Progenitor cell of endocrine pancreas (in vitro differentiated cells): ENCODE results near the gene BACE2. TPM values are rescaled to one million over a fixed set of nuclear protein-coding genes. Genes with fewer than 3 reads are reported as not detected.

Source experiments
- DNase-seq: peaks from one replicate; pipeline ENCODE4 v3.0.0; 2021; ENCODE audit warnings: low spot score; ENCODE audit not compliant: unreplicated experiment
- H3K27ac Mint-ChIP-seq: 2 replicates; pipeline ENCODE4 v1.8.0; 2021; ENCODE audit warnings: mild to moderate bottlenecking, moderate library complexity, mixed read lengths
- H3K27me3 Mint-ChIP-seq: 2 replicates; pipeline ENCODE4 v1.8.0; 2021; ENCODE audit warnings: mixed read lengths
- H3K36me3 Mint-ChIP-seq: 2 replicates; pipeline ENCODE4 v1.8.0; 2022; ENCODE audit warnings: mixed read lengths; ENCODE audit not compliant: insufficient read depth
- H3K4me1 Mint-ChIP-seq: 2 replicates; pipeline ENCODE4 v1.8.0; 2021; ENCODE audit warnings: low read depth, mixed read lengths
- H3K4me3 Mint-ChIP-seq: 2 replicates; pipeline ENCODE4 v1.8.0; 2021; ENCODE audit warnings: low read depth, mild to moderate bottlenecking, moderate library complexity, mixed read lengths
- H3K9me3 Mint-ChIP-seq: 2 replicates; pipeline ENCODE4 v1.8.0; 2021; ENCODE audit warnings: low read depth, mixed read lengths
- total RNA-seq: library from RNA; stranded (reverse); gene quantifications from 2 replicates; pipeline ENCODE4 v1.2.1, GENCODE V29; 2021
- TF ChIP-seq, protein P1 (sequence below): fragments of 200-600 bp; sonication (generic); IDR thresholded peaks from one replicate; pipeline ENCODE4 v1.5.0; 2021; ENCODE audit warnings: antibody characterized with exemption, mild to moderate bottlenecking; ENCODE audit not compliant: unreplicated experiment

The BACE2 gene
- total RNA-seq, 1 donor from 2014 or later, result 13.4 TPM

DNA sequence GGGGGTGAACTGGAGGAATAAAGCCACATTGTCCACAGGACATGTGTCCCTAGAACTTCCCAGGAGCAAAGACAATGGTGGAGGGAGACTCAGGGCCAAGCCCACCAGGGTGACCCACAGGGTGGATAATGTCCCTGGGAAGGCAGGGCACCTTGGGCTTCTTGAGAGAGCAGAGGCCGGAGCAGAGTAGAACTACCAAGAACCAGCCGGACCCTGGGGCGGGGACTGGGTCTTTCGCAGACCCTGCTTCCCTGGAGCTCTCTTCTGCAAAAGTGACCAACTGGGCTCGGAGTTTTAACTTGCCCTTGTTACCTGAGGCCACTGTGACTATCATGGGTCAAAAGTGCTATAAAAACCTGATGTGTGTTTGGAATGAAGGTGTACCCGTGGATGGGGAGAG lies 147.8 kb downstream of the BACE2 start:
- Mint-ChIP-seq H3K4me3 (peak overlapping the region; percentile 67), H3K4me1 (peaks cover 8% of the 10 kb centered on the region), H3K9me3 (no peaks in the 10 kb centered on the region), H3K27ac (no peak overlapping the region), H3K27me3 (peaks cover 42% of the 10 kb centered on the region), H3K36me3 (no peaks in the 10 kb centered on the region)
- TF ChIP-seq, protein P1, sequence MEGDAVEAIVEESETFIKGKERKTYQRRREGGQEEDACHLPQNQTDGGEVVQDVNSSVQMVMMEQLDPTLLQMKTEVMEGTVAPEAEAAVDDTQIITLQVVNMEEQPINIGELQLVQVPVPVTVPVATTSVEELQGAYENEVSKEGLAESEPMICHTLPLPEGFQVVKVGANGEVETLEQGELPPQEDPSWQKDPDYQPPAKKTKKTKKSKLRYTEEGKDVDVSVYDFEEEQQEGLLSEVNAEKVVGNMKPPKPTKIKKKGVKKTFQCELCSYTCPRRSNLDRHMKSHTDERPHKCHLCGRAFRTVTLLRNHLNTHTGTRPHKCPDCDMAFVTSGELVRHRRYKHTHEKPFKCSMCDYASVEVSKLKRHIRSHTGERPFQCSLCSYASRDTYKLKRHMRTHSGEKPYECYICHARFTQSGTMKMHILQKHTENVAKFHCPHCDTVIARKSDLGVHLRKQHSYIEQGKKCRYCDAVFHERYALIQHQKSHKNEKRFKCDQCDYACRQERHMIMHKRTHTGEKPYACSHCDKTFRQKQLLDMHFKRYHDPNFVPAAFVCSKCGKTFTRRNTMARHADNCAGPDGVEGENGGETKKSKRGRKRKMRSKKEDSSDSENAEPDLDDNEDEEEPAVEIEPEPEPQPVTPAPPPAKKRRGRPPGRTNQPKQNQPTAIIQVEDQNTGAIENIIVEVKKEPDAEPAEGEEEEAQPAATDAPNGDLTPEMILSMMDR, result no peak
- no peak for DNase-seq

DNA sequence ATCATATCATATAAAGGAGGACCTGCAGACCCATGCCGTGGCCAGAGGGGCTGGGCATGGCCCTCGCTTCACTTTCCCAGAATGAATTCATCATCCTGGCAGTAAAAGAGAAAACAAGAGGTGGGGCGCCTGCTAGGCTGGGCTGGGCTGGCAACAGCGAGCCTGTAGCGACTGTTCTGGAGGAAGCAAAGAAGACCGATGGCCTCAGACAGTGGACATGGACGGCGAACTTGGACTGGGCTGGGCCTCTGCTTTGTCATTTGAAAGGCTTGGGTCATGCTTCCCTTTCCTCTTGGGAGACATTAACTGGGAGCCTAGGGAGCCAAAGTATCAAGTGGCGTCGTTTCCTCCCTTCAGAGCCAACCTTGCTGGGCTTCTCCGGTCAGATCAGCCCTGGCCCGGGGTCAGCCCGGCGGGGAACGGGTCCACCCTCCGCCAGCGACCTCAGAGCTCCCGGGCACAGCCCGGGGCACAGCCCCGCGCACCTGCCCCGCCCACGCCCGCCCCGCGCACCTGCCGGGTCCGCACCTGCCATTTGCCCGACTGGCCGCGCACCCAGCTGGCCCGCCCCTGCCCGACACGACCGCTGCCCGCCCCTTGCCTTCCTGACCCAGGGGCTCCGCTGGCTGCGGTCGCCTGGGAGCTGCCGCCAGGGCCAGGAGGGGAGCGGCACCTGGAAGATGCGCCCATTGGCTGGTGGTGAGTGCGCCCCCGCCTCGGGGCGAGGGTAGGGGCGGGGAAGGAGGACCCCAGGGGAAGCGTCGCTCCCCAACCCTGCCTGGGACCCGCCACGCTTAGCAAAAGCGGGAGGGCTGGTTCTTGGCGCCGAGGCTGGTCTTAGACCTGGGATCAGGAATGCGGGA lies 148.5 kb downstream of the BACE2 start, which contains the start of gene FAM3B:
Gene FAM3B, plus strand, starts transcription at position 602 of the 863 bp plus-strand sequence. Its CDS starts 79 bp downstream, at position 681.
- Mint-ChIP-seq H3K27ac (no peak within 1 kb of the TSS), H3K27me3 (peaks cover 42% of the 10 kb centered on the region), H3K4me1 (peaks cover 9% of the 10 kb centered on the region), H3K9me3 (no peaks in the 10 kb centered on the region), H3K36me3 (no peaks in the 10 kb centered on the region), H3K4me3 (peak within 1 kb of the TSS; percentile 74)
- TF ChIP-seq, protein P1, result no peak
- DNase-seq, result peak; percentile 60

DNA sequence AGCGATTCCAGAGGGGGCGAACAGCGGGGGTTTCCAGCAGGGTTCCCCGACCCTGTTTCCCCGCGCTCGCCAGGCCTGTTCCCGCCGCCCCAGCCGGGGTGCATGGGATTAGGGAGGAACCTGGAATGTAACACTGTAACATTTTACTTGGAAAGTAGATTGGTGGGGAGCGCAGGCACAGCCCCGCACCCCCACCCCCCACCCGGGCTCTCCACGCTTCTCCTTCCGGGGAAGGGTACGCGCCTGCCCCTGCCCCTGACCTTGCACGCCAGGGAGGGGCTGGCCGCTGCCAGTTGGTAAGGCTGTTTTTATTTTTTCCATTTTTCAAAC lies 149.1 kb downstream of the BACE2 start:
- Mint-ChIP-seq H3K4me1 (peaks cover 14% of the 10 kb centered on the region), H3K4me3 (peak overlapping the region; percentile 74), H3K9me3 (no peaks in the 10 kb centered on the region), H3K27me3 (peaks cover 39% of the 10 kb centered on the region), H3K36me3 (no peaks in the 10 kb centered on the region), H3K27ac (no peak overlapping the region)
- no peak for DNase-seq
- TF ChIP-seq, protein P1, result no peak

DNA sequence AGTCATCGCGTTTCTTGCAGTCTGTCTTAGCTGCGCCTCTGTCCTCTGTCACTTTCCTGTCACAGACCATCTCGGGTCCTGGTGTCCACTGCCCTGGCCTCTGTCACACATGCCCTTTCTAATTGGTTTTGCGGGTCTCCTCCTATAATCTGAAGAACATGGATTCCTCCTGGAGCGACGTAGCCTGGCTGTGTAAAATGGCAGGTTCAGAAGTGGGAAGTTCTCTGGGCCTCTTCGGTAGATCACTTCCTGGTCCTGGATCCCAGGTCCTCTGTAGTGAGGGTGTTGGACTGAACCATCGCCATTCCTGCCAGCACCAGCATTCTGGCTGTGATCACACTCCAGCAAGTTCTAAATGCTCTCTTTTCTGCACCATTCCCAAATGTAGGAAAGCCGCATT lies 149.5 kb downstream of the BACE2 start:
- Mint-ChIP-seq H3K9me3 (no peaks in the 10 kb centered on the region), H3K27ac (no peak overlapping the region), H3K27me3 (peaks cover 39% of the 10 kb centered on the region), H3K4me3 (peak overlapping the region; percentile 74), H3K4me1 (peaks cover 17% of the 10 kb centered on the region), H3K36me3 (no peaks in the 10 kb centered on the region)
- TF ChIP-seq, protein P1, result no peak
- DNase-seq, result no peak

DNA sequence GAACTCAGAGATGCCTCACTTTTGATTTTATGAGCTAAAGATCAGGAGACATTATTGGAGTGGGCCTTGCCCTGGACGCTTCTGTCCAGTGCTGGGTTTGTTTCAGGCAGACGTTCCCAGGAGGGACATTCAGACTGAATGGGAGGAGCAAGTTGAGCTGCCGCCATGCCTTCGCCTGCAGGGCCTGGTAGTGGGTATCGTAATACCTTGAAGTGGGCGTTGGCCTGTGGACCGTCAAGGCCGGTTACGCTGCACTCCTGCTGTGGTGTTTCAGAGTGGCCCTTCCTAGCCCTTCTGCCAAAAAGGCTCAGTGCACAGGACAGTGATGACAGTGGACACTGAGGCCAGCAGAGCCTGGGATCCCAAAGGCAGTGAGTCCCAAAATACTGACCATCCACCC lies 150.3 kb downstream of the BACE2 start:
- no peaks in the 10 kb centered on the region for H3K36me3 Mint-ChIP-seq
- H3K9me3 Mint-ChIP-seq, result no peaks in the 10 kb centered on the region
- TF ChIP-seq, protein P1, result no peak
- no peak for DNase-seq
- no peak overlapping the region for H3K27ac Mint-ChIP-seq
- H3K27me3 Mint-ChIP-seq, result peaks cover 40% of the 10 kb centered on the region
- H3K4me3 Mint-ChIP-seq, result no peak overlapping the region
- peaks cover 24% of the 10 kb centered on the region for H3K4me1 Mint-ChIP-seq
